Measurements from ENCODE around the gene BLOC1S6. TPM values are rescaled to one million over a fixed set of nuclear protein-coding genes. Genes with fewer than 3 reads are reported as not detected.

The BLOC1S6 gene
- total RNA-seq, 1 experiment from 2014 or later = 35.0 TPM

DNA sequence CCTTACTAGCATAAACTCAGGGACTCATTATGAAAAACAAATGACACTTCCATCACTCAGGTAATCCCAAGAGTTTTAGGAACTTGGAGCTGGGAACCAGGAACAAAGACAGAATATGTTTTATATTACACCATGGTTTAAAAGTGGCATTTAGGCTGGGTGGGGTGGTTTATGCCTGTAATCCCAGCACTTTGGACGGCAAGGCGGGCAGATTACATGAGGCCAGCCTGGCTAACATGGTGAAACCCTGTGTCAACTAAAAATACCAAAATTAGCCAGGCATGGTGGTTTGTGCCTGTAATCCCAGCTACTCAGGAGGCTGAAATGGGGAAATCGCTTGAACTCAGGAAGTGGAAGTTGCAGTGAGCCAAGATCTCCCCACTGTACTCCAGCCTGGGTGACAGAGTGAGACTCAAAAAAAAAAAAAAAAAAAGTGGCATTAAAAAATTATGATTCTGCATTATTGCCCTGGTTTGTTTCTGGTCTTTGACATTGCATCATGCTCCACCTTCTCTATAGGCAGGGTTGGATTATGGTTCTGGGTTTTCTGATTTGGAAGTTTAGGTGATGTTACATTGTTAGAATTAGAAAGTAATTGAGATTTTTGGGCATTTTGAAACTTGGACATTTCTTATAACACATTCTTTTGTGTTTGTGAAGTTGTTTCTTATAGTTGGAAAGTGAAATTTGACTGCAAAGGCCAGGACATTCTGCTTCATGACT, 66.7 kb downstream of the BLOC1S6 start:
- H3K4me3 Mint-ChIP-seq (ENCODE audit: low read depth, unreplicated experiment) = no peak overlapping the region
- no peaks in the 10 kb centered on the region for H3K27me3 Mint-ChIP-seq (ENCODE audit: unreplicated experiment)
- intact Hi-C loops (cut with micrococcal nuclease; ENCODE audit: unreplicated experiment) = no loop called here
- H3K27ac Mint-ChIP-seq (ENCODE audit: unreplicated experiment) = no peak overlapping the region
- CTCF ChIA-PET = no interaction called here
- no peaks in the 10 kb centered on the region for H3K36me3 Mint-ChIP-seq (ENCODE audit: insufficient read depth, unreplicated experiment)
- TF ChIP-seq, protein P1, sequence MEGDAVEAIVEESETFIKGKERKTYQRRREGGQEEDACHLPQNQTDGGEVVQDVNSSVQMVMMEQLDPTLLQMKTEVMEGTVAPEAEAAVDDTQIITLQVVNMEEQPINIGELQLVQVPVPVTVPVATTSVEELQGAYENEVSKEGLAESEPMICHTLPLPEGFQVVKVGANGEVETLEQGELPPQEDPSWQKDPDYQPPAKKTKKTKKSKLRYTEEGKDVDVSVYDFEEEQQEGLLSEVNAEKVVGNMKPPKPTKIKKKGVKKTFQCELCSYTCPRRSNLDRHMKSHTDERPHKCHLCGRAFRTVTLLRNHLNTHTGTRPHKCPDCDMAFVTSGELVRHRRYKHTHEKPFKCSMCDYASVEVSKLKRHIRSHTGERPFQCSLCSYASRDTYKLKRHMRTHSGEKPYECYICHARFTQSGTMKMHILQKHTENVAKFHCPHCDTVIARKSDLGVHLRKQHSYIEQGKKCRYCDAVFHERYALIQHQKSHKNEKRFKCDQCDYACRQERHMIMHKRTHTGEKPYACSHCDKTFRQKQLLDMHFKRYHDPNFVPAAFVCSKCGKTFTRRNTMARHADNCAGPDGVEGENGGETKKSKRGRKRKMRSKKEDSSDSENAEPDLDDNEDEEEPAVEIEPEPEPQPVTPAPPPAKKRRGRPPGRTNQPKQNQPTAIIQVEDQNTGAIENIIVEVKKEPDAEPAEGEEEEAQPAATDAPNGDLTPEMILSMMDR (IDR thresholded peaks at IDR 0.05; ENCODE audit: unreplicated experiment) = no peak
- H3K9me3 Mint-ChIP-seq (ENCODE audit: low read depth, unreplicated experiment) = no peaks in the 10 kb centered on the region
- peaks cover 12% of the 10 kb centered on the region for H3K4me1 Mint-ChIP-seq (ENCODE audit: low read depth, unreplicated experiment)
- DNase-seq = no peak
- no TSS peak for BruUV-seq (replicated peaks)

DNA sequence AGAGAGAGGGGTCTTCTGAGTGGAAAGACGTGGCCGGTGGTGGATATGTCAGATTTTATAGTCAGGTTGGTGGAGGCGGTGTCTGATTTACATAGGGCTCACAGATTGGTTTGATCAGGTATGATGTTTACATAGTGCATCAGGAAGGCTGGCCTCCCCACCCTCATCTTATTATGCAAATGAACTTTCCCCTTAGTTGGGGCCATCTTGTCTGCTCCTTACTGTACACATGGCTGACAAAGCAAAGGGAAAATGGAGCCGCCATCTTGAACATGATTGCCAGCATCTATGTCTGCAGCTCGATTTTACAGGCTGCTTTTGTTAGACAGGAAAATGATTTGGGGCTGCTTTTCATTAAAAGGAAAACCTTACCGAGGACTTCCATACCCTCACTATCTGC, 67.6 kb downstream of the BLOC1S6 start:
- H3K27ac Mint-ChIP-seq (ENCODE audit: unreplicated experiment) = no peak overlapping the region
- BruUV-seq (replicated peaks) = no TSS peak
- CTCF ChIA-PET = no interaction called here

DNA sequence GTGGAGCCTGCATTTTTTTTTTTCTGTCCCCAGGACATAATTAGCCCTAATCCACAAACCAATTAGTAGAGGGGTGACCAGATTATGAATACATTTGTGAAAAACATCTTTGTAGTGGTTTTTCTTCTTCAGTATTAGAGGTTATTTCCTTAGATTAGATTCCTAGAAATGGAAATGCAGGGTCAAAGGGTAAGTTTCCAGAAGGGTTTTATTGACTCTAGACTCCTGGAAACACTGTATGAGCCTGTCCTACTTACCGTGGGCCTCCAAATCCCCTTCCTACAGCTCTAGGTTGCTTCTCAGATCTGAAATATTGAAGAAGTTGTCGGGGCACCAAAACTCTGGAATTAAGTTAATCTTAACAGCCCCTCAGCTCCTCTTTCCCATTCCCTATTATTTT, 70.1 kb downstream of the BLOC1S6 start:
- DNase-seq = no peak
- Mint-ChIP-seq H3K36me3 (ENCODE audit: insufficient read depth, unreplicated experiment) (peaks cover 5% of the 10 kb centered on the region), H3K4me3 (ENCODE audit: low read depth, unreplicated experiment) (no peak overlapping the region), H3K27ac (ENCODE audit: unreplicated experiment) (peak overlapping the region; percentile 8), H3K27me3 (ENCODE audit: unreplicated experiment) (no peaks in the 10 kb centered on the region), H3K9me3 (ENCODE audit: low read depth, unreplicated experiment) (no peaks in the 10 kb centered on the region), H3K4me1 (ENCODE audit: low read depth, unreplicated experiment) (peaks cover 22% of the 10 kb centered on the region)
- intact Hi-C loops (cut with micrococcal nuclease; ENCODE audit: unreplicated experiment) = no loop called here
- no TSS peak for BruUV-seq (replicated peaks)
- TF ChIP-seq, protein P1 (IDR thresholded peaks at IDR 0.05; ENCODE audit: unreplicated experiment) = no peak
- CTCF ChIA-PET = interaction anchor here (0.5 kb wide), 1 partner anchor 38 kb away, joined by 5 read pairs; no protein-coding TSS in a partner anchor

More for the DNA sequence above, 67.6 kb downstream of the BLOC1S6 start:
- intact Hi-C loops (cut with micrococcal nuclease; ENCODE audit: unreplicated experiment) = no loop called here
- Mint-ChIP-seq H3K27me3 (ENCODE audit: unreplicated experiment) (no peaks in the 10 kb centered on the region), H3K36me3 (ENCODE audit: insufficient read depth, unreplicated experiment) (no peaks in the 10 kb centered on the region), H3K4me3 (ENCODE audit: low read depth, unreplicated experiment) (no peak overlapping the region), H3K4me1 (ENCODE audit: low read depth, unreplicated experiment) (peaks cover 17% of the 10 kb centered on the region), H3K9me3 (ENCODE audit: low read depth, unreplicated experiment) (no peaks in the 10 kb centered on the region)
- no peak for DNase-seq
- TF ChIP-seq, protein P1 (IDR thresholded peaks at IDR 0.05; ENCODE audit: unreplicated experiment) = no peak

DNA sequence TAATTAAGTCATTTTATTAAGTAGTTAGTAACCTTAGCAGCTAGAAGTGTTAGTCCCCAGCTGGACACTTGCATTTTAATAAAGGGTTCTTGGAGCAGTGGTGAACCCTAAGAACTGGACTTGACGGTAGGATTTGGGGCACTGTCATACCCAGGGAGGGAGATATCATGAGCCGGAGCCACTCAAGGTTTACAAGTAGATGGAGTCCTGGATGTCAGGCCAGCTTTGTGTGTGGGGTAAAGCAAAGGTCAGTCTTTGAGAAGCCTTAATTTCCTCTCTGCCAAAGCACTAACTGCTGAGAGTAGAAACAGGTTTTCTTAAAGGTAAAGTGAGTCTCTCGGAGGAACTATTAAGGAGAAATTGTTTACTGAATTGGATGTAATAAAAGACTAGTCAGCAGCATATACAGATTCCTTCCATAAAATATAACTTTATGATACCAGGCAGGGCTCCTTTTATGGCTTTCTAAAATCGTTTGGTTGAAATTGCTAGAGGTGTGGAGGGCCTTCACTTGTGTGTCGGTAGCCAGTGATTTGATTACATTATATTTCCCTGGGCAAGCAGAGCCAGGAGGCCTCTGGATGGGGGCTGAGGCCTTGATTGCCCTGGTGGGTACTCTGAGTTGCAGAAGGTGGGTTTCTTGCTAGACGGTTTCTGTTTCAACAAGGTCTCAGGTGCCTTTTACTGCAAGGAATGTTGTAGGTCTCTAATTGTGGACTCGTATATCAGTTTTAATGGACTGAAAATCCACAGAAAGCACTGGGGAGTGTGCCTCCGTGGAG, 70.8 kb downstream of the BLOC1S6 start:
- H3K4me1 Mint-ChIP-seq (ENCODE audit: low read depth, unreplicated experiment) = peaks cover 22% of the 10 kb centered on the region
- H3K4me3 Mint-ChIP-seq (ENCODE audit: low read depth, unreplicated experiment) = no peak overlapping the region
- H3K27me3 Mint-ChIP-seq (ENCODE audit: unreplicated experiment) = no peaks in the 10 kb centered on the region
- TF ChIP-seq, protein P1 (IDR thresholded peaks at IDR 0.05; ENCODE audit: unreplicated experiment) = no peak
- intact Hi-C loops (cut with micrococcal nuclease; ENCODE audit: unreplicated experiment) = no loop called here
- CTCF ChIA-PET = interaction anchor here (0.5 kb wide), 1 partner anchor 37 kb away, joined by 5 read pairs; no protein-coding TSS in a partner anchor
- H3K9me3 Mint-ChIP-seq (ENCODE audit: low read depth, unreplicated experiment) = no peaks in the 10 kb centered on the region
- BruUV-seq (replicated peaks) = no TSS peak
- H3K36me3 Mint-ChIP-seq (ENCODE audit: insufficient read depth, unreplicated experiment) = peaks cover 5% of the 10 kb centered on the region
- H3K27ac Mint-ChIP-seq (ENCODE audit: unreplicated experiment) = no peak overlapping the region
- DNase-seq = no peak

Other genes with a start within 250 kb of the BLOC1S6 start
- 4.1 and 4.2 TPM in 2 replicates for gene GATM, start 208.8 kb upstream of the BLOC1S6 start, total RNA-seq (2022)
- gene SLC30A4, start 64.6 kb upstream of the BLOC1S6 start, total RNA-seq (2022) = 2.0 and 2.3 TPM in 2 replicates
- 76.0 and 76.1 TPM in 2 replicates for gene SQOR, start 47.6 kb downstream of the BLOC1S6 start, total RNA-seq (2022)

Data from Calu3 (cell line).